Activated CD8-positive, alpha-beta memory T cell treated with anti-CD3 and anti-CD28 coated beads for 36 hours (primary cell): ENCODE results near the gene GTF3C4. TPM values are rescaled to one million over a fixed set of nuclear protein-coding genes. Genes with fewer than 3 reads are reported as not detected.

ENCODE experiments used
- CTCF ChIA-PET: fragments of 350-600 bp; sonication (Branson Sonifier 250); formaldehyde crosslinking; loops from one replicate; lab custom pipeline; 2021; ENCODE audit warnings: antibody characterized with exemption; lab: Charles Lee
- POLR2A ChIA-PET: fragments of 350-600 bp; sonication (Branson Sonifier 250); formaldehyde crosslinking; loops from one replicate; lab custom pipeline; 2021; ENCODE audit warnings: antibody characterized with exemption; lab: Charles Lee
- total RNA-seq, 2 experiments: library from RNA; stranded (reverse); gene quantifications; one replicate each; pipeline ENCODE4 v1.2.3, GENCODE V29; 2021

The GTF3C4 gene
- total RNA-seq, 2 experiments from 2014 or later = 21.0 to 21.3 TPM

DNA sequence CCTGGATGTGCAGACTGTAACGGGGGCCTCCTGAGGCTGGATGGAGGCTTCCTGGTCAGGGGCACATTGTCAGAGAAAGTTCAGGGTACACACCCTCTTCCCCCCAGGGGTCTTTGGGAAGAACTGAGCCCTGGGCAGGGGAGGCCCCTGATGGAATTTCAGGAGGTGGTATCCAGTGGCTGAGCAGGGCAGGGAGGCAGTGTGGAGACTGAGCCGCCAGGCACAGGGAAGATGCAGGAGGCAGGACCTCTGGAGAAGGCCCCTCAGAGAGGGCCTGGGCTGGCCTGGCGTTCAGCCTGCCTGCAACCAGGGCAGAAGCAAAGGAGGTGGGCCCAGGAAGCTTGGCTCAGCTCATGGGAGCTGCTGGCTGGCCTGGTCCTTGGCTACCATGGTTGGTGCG, 53.5 kb downstream of the GTF3C4 start:
- CTCF ChIA-PET = no interaction called here

DNA sequence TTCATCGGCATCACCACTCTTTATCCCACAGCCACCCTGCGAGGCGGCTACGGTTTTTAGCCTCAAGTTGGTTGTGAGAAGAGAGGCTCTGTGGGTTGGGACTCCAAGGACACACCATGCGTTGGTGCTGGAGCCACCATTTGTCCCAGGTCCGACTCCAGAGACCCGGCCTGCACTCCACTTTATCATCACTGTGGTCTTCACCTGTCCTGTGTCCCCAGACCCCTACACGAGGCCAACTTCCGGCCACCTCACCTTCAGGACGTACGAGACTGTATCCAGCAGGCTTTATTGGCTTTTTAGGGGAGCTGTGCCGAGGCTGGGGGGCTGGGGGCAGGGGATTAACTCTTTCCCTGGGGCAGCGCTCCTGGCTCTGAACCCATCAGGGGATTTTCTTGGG, 55.0 kb downstream of the GTF3C4 start:
- ChIA-PET POLR2A (no interaction called here), CTCF (no interaction called here)

More for the DNA sequence above, 53.5 kb downstream of the GTF3C4 start:
- POLR2A ChIA-PET = no interaction called here

DNA sequence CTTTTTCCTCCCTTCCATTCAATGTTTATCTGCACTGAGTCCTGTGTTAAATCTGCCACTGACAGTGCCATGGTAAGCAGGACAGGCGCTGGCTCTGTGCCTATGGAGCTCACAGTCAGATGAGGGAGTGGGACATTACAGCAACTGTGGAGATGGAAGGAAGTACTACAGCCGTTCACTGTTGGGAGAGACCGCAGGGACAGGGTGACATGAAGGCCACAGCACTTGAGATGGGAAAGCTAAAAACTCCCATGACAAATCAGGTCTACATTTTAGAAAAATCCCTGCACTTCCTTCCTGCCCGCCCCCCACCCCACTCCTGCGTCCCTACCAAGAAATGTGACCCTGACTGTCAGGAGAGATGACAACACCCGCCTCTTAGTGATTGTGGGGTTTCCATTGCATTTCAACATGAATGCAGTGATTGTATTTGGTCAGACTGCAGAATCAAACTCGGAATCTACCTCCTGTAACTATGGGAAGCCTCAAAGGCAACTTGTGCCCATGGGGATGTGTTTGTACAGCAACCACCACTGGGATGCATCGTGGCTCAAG, 56.4 kb downstream of the GTF3C4 start:
- CTCF ChIA-PET = interaction anchor here (0.9 kb wide), 1 partner anchor 73 kb away, joined by 3 read pairs; no protein-coding TSS in a partner anchor
- POLR2A ChIA-PET = no interaction called here

DNA sequence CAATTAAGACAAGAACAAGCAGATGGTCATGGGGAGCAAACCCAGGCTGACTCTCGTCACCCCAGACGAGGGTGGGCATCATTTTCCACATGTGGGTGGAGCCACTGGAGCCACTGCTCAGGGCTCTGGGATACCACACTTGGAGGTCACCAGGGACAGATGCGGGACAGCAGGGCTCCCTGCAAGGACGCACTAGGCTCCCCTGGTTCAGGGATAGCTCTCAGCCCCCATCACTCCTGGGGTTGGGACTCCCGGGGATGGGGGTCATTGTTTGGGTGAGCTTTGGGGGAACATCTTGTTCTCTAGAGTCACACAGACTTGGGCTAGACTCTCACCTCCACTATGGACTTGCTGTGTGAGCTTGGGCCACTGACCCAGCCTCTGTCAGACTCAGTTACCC, 57.8 kb downstream of the GTF3C4 start:
- CTCF ChIA-PET = no interaction called here
- POLR2A ChIA-PET = no interaction called here

- CTCF ChIA-PET = no interaction called here
- POLR2A ChIA-PET = no interaction called here
These were observed 58.2 kb downstream of the GTF3C4 start for GRCh38 chr9:132728497-132728896.

DNA sequence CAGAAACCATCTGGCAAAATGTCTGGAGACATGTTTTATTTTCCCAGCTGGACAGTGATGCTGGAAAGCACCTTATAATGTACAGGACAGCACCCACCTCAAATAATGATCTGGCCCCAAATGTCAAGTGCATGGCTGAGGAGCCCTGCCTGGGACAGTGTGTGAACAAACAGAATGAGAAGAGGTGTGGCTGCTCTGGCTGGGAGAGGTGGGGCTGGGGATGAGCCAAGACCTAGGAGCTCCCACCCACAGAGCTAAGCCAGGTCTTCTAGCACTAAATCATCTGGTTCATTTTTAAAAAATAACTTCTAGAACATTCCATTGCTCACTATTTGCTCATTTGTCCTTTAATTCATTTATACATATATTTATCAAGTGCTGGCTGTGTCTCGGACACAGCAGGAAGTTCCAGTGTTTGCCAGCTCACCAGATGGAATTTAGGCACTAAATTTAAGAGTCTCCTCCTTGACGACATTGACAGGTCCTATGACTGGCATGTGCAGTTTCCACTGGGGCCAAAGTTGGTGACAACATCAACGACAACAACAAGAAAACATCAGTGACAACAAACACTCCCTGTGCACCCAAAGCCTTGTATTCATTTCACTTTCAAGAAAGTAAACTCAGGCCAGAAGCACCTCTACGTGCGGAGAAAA, 59.1 kb downstream of the GTF3C4 start:
- CTCF ChIA-PET = no interaction called here
- POLR2A ChIA-PET = no interaction called here

GRCh38 chr9:132730054-132731033, 60.1 kb downstream of the GTF3C4 start:
- ChIA-PET CTCF (interaction anchor here (0.7 kb wide), 1 partner anchor 690 kb away, joined by 3 read pairs; no protein-coding TSS in a partner anchor), POLR2A (no interaction called here)

- ChIA-PET CTCF (no interaction called here), POLR2A (no interaction called here)
These were observed 61.0 kb downstream of the GTF3C4 start for GRCh38 chr9:132731230-132731629.

DNA sequence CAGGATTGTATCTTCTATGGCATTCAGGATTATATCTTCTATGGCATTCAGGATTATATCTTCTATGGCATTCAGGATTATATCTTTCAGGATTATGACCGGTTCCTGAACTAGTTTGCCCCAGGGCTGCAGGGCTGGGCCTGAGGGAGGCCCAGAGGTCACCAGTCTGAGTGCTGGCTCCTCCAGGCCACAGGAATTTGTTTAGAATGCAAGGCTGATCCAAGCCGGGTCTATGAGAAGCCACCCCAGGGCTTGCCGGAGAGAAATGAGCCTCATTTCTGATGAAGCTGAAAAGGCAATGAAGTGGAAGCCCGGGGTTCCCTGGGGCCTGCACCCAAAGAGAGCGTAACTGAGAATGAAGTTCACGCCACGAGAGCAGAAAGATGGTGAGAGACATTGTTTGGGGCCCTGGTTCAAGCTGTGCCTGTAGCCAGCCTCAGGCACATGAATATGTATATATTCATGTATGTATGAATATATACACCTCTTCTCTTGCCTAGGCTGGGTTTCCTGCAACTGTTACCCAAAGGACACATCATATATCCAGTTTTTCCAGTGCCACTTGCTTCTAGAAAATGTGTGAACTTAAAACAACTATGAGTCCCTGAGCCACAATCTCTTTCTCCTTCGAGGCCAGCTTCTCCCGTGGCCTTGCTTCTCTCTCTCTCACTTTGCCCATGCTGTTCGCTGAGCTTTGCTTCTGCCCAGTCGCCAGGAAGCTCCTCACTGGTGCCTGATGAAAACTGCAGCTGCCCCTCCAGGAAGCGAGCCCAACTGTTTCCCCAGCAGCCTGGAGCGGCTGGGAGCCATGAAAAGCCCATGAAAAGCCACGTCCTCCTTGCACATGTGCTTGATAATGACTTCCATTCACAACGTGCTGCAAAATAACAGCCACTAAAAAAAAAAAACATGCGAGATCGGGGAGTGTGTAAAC, 62.3 kb downstream of the GTF3C4 start:
- CTCF ChIA-PET = interaction anchor here (1.1 kb wide), 1 partner anchor 9 kb away, joined by 3 read pairs; no protein-coding TSS in a partner anchor
- POLR2A ChIA-PET = no interaction called here

DNA sequence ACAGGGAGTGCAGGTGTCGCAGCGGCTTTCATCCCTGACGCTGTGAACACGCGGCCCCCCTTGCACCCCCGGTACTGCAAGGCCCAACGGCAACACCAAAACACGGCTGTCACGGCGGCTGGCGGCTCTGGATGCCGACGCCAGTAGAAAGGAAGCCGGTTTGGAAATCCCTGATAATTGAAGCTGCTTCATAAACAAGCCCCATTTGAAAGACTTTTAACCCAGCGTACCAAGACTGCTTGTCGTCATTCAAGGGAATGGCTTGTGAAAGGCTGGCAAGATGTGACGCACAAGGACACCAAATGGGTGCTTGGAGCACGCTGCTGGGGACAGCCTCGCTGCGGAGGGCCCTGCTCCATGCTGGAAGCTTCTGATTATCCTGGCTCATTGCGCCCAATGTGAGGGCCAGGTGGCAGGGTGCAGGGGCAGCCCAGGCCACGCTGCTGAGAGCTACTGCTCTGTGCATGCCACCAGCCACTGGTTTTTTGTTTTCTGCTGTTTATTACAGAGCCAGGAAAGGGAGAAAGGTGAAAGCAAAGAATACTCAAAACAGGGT, 63.1 kb downstream of the GTF3C4 start:
- ChIA-PET CTCF (interaction anchor here (1.1 kb wide), 1 partner anchor 8 kb away, joined by 3 read pairs; no protein-coding TSS in a partner anchor), POLR2A (no interaction called here)

GRCh38 chr9:132739710-132740310, 69.5 kb downstream of the GTF3C4 start:
- CTCF ChIA-PET = interaction anchor here (0.7 kb wide), 1 partner anchor 159 kb away, joined by 3 read pairs; no protein-coding TSS in a partner anchor
- POLR2A ChIA-PET = no interaction called here

- POLR2A ChIA-PET = no interaction called here
These were observed 70.5 kb downstream of the GTF3C4 start for GRCh38 chr9:132740526-132741309.

GRCh38 chr9:132742821-132743311, 72.6 kb downstream of the GTF3C4 start:
- ChIA-PET CTCF (no interaction called here), POLR2A (no interaction called here)

More at GRCh38 chr9:132740526-132741309, 70.5 kb downstream of the GTF3C4 start:
- CTCF ChIA-PET = interaction anchor here (1.2 kb wide), 1 partner anchor 8 kb away, joined by 3 read pairs; no protein-coding TSS in a partner anchor

DNA sequence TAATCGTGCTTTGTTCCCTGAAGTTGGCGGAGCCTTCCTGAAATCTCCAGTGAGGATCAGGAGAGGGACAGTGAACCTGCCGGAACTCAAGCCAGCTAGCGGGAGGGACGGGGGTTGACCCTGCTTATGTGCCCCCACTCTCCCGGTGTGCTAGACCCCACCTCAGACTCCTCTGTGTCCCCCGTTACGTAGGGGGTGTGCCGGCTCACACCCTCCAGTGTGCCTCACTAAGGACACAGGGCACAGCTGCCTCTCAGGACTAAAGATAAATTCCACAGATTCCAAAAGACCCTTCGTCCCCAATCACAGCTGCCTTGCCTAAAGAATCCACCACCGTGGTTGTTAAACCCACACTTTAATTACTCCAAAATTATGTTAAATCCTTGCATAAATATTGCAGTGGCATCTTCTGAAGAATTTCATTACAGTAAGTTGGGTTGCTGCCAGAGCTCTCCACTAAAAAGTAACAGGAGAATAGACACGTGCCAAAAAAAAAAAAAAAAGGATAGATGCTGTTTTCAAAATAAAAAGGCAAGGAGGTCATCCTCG, 73.7 kb downstream of the GTF3C4 start:
- CTCF ChIA-PET = no interaction called here
- POLR2A ChIA-PET = no interaction called here
